DMS79 treated with DMSO at 0.1 percent for 48 hours (cell line): ENCODE results near the gene DAPP1.
A peak's percentile ranks its signal among the peaks of the same experiment; 100 is the strongest.
"Not testable (repeated sequence)": the region's sequence is repeated elsewhere in the genome, so short reads cannot be mapped to it uniquely, and the experiment has no call there.

Experiments used
- DNase-seq: peaks from one replicate; lab custom pipeline; 2025; lab: John Stamatoyannopoulos, UW

The DAPP1 gene, protein sequence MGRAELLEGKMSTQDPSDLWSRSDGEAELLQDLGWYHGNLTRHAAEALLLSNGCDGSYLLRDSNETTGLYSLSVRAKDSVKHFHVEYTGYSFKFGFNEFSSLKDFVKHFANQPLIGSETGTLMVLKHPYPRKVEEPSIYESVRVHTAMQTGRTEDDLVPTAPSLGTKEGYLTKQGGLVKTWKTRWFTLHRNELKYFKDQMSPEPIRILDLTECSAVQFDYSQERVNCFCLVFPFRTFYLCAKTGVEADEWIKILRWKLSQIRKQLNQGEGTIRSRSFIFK

DNA sequence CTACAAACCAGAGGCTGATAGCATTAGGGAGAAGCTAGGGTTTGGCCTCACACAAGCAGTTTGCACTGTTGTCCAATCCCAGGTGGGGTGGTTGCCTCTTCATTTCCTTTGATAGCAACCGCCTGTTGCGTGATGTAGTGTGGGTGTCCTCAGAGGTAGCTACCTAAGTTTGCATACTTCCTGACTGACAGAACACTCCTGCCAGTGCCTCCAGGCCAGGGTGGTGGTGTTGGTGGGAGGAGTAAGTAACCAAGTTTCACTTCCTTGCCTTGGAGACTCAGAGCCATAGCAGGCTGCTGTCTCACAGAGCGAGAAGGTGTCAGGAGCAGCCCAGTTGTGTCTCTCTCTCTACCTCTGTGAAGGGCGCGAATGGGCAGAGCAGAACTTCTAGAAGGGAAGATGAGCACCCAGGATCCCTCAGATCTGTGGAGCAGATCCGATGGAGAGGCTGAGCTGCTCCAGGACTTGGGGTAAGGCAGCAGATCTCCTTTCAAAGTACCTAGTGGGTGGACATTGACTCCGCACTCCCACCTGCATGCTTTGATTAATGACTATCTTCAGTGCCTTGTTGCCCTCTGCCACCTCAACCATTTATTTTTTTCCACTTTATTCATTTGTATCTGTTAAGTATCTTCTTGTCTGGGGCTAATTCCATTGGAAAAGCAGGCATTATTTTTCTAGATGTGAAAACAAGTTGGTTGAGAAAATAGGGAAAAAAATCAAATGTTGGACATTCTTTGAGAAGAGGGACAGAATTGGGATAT is at the start of gene DAPP1:
TSS of gene DAPP1 (plus strand) at position 283 of the 764 bp plus-strand sequence. CDS start at position 370, 87 bp downstream.
- no peak for DNase-seq

DNA sequence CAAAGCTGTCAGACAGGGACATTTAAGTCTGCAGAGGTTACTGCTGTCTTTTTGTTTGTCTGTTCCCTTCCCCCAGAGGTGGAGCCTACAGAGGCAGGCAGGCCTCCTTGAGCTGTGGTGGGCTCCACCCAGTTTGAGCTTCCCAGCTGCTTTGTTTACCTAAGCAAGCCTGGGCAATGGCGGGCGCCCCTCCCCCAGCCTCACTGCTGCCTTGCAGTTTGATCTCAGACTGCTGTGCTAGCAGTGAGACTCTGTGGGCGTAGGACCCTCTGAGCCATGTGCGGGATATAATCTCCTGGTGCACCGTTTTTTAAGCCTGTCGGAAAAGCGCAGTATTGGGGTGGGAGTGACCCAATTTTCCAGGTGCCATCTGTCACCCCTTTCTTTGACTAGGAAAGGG is 45.8 kb upstream of the DAPP1 start:
- not testable (repeated sequence) for DNase-seq

DNA sequence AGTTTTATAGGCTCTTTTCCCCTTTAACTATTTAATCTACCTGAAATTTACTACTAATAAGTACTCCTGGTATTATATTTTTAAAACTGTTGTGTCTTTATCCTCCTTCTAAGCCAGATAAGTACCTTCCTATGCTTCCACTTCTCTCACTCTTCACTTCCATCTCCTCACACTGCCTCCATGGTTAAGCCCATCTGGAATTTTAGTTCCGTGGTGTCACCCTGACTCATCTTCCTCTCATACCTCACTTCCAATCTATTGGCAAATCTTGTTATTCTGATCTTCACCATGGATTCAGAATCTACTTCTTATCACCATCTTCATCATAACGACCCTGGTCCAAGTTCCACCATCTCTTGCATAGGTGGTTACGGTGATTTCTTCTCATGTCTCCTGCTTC is 32.7 kb upstream of the DAPP1 start:
- DNase-seq = no peak

DNA sequence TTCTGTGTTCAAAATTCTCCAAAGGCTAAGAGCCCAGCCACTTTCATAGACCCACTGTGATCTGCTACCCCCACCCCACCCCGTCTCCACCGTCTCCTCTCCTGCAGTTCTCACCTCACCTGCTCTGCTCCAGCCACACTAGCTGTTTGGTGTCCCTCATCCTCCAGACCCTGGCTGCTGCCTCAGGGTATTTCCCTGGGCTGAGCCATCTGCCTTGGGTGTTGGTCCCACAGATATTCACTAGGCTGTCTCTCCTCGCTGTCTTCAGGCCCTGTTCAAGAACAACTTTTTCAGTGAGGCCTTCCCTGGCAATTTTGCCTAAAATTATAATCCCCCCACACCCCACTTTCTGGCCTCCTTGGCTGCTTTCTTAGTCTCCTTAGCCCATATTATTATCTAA is 31.8 kb upstream of the DAPP1 start:
- no peak for DNase-seq

DNA sequence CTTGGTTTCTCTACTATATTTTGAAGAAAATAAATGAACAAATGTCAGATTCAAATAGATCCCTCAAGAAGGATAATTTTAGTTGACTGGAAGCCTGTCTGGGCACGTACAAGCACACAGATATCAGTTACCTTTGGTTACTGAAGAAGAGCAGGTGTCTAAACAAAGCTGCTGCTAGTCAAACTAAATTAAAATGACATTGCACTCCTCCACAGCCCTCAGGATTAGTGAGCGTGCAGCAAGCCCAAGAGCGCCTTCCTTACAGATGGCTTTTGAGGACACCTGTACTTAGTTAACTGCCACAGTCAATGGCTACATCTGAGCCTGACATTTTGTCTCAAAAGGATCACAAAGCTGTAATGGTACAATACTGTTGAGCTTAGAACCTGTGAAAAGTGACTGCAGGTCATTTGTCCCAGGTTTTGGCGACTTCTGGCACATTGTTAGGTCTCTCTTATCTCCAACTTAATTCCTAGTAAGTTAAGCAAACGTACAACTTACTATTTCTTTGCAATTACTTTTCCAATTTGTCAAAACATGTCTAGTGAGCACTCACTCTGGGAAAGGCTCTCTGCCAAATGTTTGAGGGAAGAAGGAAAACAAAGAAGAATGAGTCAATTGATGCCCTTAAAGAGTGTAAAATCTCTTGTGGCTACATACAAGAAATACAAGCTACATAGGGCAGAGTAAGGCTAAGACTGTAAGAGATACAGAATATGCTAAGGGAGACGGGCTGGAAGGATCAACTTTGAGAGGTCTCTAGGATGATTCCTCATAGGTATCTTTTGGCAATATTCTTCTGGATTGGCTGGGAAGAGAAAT is 25.6 kb upstream of the DAPP1 start:
- peak; percentile 72 for DNase-seq

DNA sequence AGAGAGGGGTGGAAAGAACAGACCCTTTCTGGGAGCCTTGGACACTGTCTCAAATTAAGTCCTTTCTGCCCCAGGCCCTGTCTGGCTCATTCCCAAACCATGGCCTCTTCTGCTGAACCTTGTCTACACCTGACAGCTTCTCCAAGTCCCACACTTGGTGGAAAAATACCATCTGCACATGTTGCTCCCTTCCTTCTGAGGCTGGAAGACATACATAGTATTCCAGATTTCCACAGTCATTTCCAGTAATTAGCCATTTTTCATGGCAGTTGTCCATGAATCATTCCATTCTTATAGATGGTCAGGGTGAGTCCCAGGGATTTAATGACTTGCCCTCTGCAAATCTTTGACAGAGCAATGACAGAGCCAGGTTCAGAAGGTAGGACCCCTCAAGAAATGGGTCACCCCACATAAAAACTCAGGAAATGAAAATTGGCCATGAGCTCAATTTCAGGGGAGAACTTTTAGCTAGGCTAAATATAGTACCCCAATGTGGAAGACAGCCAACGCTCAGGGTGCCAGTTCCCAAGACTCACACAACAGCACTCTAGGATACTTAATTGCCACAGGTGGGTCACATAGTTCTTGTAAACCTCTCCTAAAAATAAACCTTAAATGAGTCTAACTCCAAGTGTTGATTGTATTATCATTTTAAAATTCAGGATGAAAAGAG is 16.2 kb upstream of the DAPP1 start:
- DNase-seq = peak; percentile 7

DNA sequence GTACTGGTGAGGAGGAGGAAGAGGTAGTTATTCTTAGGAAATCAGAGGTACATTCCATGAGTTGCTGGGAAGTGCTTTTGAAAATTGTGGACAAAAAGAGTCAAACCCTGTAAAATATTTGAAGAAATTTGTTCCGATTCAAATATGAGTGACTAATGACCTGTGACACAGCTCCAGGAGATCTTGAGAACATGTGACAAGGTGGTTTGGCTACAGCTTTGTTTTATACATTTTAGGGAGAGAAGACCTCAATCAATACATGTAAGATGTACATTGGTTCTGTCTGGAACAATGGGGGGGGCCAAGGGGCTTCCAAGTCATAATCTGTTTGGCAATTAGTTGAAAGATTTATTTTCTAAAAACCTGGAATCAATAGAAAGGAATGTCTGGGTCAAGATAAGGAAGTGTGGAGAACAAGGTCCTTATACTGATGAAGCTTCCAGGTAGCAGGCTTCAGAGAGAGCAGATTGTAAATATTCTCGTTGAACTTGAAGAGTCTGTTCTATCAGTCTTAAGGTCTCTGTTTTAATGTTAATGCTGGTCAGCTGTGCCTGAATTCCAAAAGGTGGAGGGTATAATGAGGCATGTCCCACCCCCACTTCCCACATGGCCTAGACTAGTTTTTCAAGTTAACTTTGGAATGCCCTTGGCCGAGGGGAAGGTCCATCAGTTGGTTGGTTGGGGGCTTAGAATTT is 15.5 kb upstream of the DAPP1 start:
- no peak for DNase-seq

DNA sequence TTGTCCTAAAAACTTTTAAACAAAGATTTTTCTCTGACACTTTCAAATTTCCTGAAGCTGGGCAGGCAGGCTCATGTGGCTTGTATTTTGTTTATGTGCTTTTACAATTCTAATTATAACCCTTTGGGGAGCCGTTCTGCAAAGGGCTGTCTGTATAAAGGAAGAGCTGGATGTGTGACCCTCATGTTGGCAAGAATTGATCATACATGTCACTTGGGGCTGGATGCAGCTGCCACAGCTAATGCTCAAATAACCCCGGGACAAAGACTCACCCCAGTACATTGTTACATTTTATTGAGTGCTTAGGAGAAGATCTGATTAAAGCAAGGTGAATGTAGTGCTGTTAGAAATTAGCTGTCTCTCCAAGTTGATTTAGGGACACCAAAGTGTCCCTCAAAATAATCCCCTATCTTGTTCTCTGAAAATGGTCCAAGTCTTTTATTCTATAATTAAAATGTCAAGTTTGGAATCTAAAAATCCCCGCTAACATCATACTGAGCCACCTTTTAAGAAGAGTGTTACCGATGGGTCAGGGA is 13.0 kb upstream of the DAPP1 start:
- DNase-seq = no peak

DNA sequence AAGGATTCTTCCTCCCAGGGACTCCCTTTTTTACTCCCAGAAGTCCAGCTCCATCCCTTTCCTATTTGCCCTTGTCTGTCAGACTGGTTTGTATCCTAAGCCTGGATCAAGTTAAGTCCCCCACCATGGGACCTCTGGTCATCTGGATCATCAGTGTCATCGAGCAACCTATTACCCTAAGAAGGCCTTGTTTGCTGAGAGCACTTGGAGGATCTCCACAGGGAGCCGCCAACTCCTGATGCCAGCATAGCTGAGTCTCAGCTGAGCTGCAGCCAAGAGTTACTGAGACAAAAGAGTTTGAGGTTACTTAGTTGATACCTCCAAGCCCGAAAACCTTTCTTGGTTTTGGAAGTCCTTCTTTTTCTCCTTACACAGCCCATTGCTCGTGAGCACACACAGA is 10.1 kb upstream of the DAPP1 start:
- DNase-seq = no peak

DNA sequence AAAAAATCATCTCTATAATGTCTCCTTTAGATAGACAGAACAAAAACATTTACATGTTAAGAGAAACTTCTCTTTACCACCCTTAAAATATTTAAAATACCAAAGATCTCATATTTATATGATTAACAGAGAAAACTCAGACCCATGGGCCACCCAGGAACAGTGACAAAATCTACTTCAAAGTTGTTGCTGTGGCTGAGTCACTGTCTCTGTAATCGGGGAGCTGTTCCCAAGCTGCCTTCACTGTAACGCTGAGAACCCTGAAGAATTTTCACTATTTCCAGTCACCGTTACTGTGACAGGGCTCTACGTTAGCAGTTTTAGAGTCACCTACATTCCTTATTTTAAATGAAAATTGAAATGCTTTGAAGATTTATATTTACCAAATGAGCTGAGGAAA is 9.0 kb upstream of the DAPP1 start:
- no peak for DNase-seq

DNA sequence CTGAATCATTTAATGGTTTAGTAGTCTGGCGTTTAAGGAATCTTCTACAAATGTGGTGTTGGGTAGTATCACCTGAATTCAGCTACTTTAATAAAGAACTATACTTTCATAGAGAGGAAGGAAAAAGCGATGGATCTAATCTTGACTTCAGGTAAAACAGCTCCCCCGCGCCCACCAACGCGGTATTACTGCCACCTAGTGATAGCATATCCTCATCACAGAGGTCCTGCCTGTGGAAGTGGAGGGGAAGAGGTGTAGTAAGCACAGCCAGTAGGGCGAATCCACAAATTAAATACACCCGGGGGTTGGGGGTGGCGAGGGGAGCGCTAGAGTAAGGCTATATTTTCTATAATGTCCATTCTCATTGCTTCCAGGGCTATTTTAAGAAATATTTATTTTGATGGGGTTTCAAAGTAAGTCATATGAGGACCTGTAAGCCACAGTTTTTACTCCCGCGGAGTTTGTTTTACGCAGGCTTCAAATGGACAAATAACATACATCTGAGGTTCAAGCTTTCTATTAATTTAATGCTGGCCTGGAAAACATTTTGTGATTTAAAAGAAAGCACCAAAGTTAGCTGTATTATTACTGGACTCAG is 8.3 kb upstream of the DAPP1 start:
- DNase-seq = no peak

DNA sequence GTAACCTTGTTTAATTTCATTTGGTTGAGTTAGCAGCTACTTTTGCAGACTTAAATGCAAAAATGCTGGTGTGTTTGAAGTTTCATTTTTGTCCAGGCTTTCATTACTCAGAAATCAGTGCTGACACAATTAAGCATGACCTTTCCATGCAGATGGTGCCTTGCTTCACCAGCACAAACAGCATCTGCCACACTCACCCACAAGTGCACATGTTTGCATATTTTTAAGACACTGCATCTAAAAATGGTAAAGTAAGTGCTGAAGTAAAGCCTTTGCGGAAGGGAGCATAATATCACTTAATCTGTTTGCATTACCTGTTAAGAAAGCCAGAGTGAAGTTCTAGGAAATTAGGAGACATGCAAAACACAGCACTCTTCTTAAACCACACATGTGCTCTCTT is 7.3 kb upstream of the DAPP1 start:
- DNase-seq = no peak

DNA sequence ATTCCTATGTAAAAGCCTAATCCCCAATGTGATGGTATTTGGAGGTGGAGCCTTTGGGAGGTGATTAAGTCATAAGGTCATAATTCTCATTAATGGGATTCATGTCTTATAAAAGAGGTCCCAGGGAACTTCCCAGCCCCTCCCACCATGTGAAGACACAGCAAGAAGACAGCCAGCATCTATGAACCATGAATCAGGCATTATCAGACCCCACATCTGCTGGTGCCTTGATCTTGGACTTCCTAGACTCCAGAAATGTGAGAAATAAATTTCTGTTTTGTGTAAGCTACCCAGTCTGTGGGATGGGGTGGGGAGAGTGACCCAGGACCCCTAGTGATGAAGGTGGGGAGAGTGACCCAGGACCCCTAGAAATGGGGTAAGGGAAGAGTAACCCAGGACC is 6.1 kb upstream of the DAPP1 start:
- DNase-seq = no peak

DNA sequence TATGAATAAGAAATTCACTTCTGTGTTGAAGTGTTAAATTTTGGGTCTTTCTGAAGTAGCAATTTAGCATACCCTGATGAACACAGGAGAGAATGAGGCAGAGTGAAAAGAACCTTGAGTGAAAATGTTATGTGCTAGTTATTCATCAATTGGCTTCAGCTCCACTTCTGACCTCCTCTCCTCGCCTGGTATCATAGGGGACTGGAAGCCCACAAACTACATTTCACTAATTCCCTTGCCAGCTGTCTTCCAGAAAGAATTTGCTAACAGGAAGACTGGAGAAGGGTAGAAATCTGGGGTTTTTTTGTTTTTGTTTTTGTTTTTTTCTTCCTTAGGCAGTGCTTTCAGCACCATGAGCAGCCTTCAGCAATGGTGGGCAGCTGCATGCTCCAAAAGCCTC is 5.5 kb upstream of the DAPP1 start:
- no peak for DNase-seq

DNA sequence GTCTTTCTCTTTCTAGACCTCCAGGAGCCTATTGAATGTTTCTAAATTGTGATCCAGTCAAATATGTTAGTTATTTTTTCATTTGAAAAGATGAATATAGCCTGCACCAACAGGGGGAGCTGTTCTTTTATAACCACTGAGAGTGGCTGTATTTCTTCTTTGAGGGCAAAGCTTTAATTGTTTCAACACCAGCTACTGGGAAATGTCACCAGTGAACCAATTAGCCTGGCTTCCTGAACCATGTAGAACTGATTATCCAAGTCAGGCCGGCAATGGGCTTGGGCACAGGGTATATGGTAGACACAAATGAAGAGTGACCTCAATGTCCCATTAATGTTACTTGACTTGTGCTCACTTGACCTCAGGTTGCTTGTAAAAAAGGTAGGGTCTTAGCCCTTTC is 4.8 kb upstream of the DAPP1 start:
- DNase-seq = no peak

DNA sequence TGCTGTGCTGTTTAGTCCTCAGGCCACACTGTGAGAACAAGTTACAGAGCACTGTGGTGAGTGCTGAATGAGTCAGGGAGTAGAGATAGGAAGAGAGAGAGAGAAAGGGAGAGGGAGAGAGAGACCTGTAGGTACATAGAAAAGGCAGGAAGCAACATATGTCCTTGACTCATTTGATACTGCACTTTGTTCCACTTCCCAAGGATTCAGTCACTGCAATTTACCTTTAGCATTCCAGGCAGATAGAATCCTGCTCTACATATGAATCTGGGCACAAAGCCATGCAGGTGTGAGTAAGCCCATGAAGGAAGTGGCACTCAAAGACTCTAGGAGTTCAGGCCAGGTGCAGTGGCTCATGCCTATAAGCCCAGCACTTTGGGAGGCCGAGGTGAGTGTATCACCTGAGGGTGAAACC is 1.0 kb upstream of the DAPP1 start:
- DNase-seq = peak; percentile 86

DNA sequence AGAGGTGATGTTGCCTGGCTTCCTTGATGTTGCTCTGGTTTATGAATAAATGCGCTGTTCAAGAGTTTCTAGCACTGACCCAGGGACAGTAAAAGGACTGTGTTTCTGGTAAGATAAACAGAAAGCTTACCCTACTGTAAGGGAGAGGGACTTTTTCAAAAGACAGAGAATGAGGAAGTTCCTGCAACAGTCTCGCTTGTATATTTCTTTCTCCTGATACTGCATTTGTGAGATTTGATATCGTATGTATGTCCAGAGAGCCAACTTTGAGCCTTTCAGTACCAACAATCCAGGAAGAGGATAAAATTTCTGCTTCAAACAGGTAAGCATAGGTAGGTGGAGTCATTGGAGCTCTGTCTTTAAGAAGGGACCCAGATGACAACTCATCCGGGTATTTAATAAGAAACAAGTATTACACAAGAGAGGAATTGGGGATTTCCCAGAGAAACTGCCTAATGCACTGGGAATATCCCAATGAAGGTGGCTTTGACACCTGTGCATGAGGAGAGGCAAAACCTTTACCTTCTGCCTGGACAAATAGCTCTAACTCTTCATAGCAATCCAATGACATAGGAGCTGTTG is 773 bp downstream of the DAPP1 start:
- DNase-seq = no peak

DNA sequence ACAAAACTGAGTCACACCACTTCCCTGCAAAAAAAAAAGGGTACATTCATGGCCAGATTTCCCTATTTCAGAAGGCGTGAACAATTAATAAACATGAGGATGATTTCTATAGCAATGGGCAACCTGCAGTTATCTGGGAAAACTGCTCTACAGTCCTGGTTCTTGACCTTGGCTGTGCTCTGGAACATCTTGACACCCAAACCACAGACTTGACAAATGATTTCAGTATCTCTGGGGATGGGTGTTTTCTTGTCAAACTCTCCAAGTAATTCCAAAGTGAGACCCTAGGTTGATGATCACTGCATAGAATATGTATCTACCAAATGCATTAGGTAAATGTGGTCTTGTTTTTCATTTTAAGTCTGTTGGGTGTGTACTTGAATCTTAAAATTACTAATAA is 2.0 kb downstream of the DAPP1 start:
- no peak for DNase-seq

DNA sequence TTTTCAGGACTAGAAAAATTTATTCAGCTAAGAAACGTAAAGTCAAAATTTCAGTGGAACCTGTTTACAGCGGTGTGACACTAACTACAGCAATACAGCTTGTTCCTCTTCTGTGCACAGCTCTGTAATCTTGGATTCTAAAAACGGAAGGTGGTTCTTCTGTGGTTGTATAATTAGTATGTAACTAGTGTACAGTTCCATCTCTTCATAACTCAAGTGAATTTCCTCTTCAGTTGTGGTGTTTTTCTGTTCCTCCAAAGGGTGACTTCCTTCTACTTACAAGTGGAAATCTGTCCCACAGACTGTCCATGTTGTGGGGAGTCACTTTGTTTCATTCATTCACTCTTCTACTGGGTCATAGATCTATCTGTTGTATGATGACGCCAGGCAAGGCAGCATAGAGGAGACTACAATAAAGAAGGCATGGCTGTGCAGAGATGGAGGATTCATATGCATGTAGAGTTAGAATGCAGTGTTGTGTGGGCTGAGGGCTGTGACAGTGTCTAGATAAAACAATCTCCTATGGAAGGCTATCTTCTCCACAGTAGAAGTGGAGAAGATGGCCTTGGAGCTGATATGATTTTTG is 5.4 kb downstream of the DAPP1 start:
- no peak for DNase-seq

DNA sequence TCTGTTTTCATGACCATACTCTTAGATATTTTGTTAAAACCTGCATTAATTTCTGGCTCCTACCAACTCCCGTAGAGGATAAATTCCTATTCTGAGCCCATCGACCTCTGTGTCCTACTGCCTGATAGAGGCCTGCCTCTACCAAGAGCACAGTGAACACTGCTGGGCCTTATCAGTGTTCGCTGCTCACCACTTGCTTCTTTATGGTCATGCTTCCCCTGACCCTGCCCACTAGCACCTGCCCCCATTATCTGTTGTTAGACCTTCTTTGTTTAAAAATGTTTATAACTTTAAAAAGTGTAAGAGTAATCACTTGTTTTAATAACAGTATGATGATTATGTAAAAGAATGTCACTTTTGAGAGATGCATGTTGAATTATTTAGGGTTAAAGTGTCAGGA is 6.1 kb downstream of the DAPP1 start:
- DNase-seq = no peak
